NCI-H526 treated with DMSO at 0.1 percent for 48 hours (cell line): Measurements from ENCODE around the gene CCDC88C.
A peak's percentile ranks its signal among the peaks of the same experiment; 100 is the strongest.

Experiments used
- DNase-seq: peaks from one replicate; lab custom pipeline; 2025; lab: John Stamatoyannopoulos, UW

CCDC88C gene

GRCh38 chr14:91328313-91329050, 89.1 kb downstream of the CCDC88C start:
- no peak for DNase-seq

GRCh38 chr14:91327661-91328312, 89.8 kb downstream of the CCDC88C start:
- no peak for DNase-seq

GRCh38 chr14:91327250-91327595, 90.4 kb downstream of the CCDC88C start:
- DNase-seq: no peak

- no peak for DNase-seq
These were observed 90.9 kb downstream of the CCDC88C start for GRCh38 chr14:91326514-91327249.

GRCh38 chr14:91324606-91325575, 92.7 kb downstream of the CCDC88C start:
- no peak for DNase-seq

- peak; percentile 27 for DNase-seq
These were observed 93.7 kb downstream of the CCDC88C start for GRCh38 chr14:91323671-91324605.

- DNase-seq: no peak
These were observed 94.6 kb downstream of the CCDC88C start for GRCh38 chr14:91323031-91323430.

GRCh38 chr14:91322623-91323022, 95.0 kb downstream of the CCDC88C start:
- DNase-seq: no peak

- DNase-seq: no peak
These were observed 96.5 kb downstream of the CCDC88C start for GRCh38 chr14:91321131-91321530.

- no peak for DNase-seq
These were observed 97.4 kb downstream of the CCDC88C start for GRCh38 chr14:91320266-91320665.

- no peak for DNase-seq
These were observed 98.7 kb downstream of the CCDC88C start for GRCh38 chr14:91318911-91319310.

- no peak for DNase-seq
These were observed 100.0 kb downstream of the CCDC88C start for GRCh38 chr14:91317381-91318308.

- DNase-seq: no peak
These were observed 100.9 kb downstream of the CCDC88C start for GRCh38 chr14:91316761-91317160.

GRCh38 chr14:91315844-91316267, 101.8 kb downstream of the CCDC88C start:
- no peak for DNase-seq

GRCh38 chr14:91313852-91314251, 103.8 kb downstream of the CCDC88C start:
- no peak for DNase-seq

GRCh38 chr14:91313154-91313850, 104.3 kb downstream of the CCDC88C start:
- DNase-seq: no peak

GRCh38 chr14:91311284-91311662, 106.3 kb downstream of the CCDC88C start:
- no peak for DNase-seq

- DNase-seq: no peak
These were observed 106.9 kb downstream of the CCDC88C start for GRCh38 chr14:91310606-91311283.
